HG02763 (cell line): ENCODE data around the gene LEKR1.

Source experiments
- ATAC-seq: cut with Tn5 transposase; IDR thresholded peaks from one replicate; pipeline ENCODE4 v1.9.1; 2021; ENCODE audit warnings: mild to moderate bottlenecking, moderate library complexity; ENCODE audit not compliant: unreplicated experiment

Gene LEKR1

GRCh38 chr3:157075693-157076420 is 249.7 kb downstream of the LEKR1 start:
- ATAC-seq: no peak

- ATAC-seq: no peak
Observed at GRCh38 chr3:157077565-157077991, 251.4 kb downstream of the LEKR1 start.

- ATAC-seq: no peak
Observed at GRCh38 chr3:157078131-157078810, 252.1 kb downstream of the LEKR1 start.

GRCh38 chr3:157078811-157079185 is 252.6 kb downstream of the LEKR1 start:
- ATAC-seq: no peak

GRCh38 chr3:157079676-157080369 is 253.7 kb downstream of the LEKR1 start:
- ATAC-seq: no peak

GRCh38 chr3:157081626-157082210 is 255.6 kb downstream of the LEKR1 start:
- peak; percentile 86 for ATAC-seq

GRCh38 chr3:157082305-157082982 is 256.3 kb downstream of the LEKR1 start:
- no peak for ATAC-seq

- ATAC-seq: no peak
Observed at GRCh38 chr3:157083824-157084223, 257.7 kb downstream of the LEKR1 start.

GRCh38 chr3:157086060-157086750 is 260.1 kb downstream of the LEKR1 start:
- ATAC-seq: no peak

GRCh38 chr3:157086775-157087174 is 260.6 kb downstream of the LEKR1 start:
- ATAC-seq: no peak

GRCh38 chr3:157087373-157087772 is 261.2 kb downstream of the LEKR1 start:
- ATAC-seq: no peak

- no peak for ATAC-seq
Observed at GRCh38 chr3:157087780-157088600, 261.8 kb downstream of the LEKR1 start.

GRCh38 chr3:157088601-157089454 is 262.7 kb downstream of the LEKR1 start:
- ATAC-seq: peak; percentile 64

- peak; percentile 11 for ATAC-seq
Observed at GRCh38 chr3:157089455-157090221, 263.5 kb downstream of the LEKR1 start.

- no peak for ATAC-seq
Observed at GRCh38 chr3:157091083-157091833, 265.1 kb downstream of the LEKR1 start.

- ATAC-seq: no peak
Observed at GRCh38 chr3:157092230-157092629, 266.1 kb downstream of the LEKR1 start.

GRCh38 chr3:157093096-157093495 is 266.9 kb downstream of the LEKR1 start:
- no peak for ATAC-seq
